IMR-90 (cell line): Measurements from ENCODE around the gene MT1A. TPM values are rescaled to one million over a fixed set of nuclear protein-coding genes. Genes with fewer than 3 reads are reported as not detected.

Experiments
- polyA plus RNA-seq, 3 experiments: library from polyadenylated mRNA; depleted of rRNA; stranded (reverse); fragments of >200 nt; gene quantifications; 2 replicates each; pipeline ENCODE4 v1.2.3, GENCODE V29; 2012; ENCODE audit warnings: low replicate concordance in 1 of 3
- total RNA-seq: library from RNA; depleted of rRNA; stranded (reverse); fragments of >200 nt; gene quantifications from 2 replicates; pipeline ENCODE4 v1.2.3, GENCODE V29; 2012
- TF ChIP-seq, protein P1 (sequence below): fragments of 150-350 bp; IDR thresholded peaks from 2 replicates; pipeline ENCODE4 v1.6.1; 2017; ENCODE audit warnings: mild to moderate bottlenecking, antibody characterized with exemption, low read length, low read depth

The MT1A gene
- total and polyA plus RNA-seq, 2 of the 4 experiments (the other 2 are of a cell fraction) = 1.6 TPM; not detected in 1

DNA sequence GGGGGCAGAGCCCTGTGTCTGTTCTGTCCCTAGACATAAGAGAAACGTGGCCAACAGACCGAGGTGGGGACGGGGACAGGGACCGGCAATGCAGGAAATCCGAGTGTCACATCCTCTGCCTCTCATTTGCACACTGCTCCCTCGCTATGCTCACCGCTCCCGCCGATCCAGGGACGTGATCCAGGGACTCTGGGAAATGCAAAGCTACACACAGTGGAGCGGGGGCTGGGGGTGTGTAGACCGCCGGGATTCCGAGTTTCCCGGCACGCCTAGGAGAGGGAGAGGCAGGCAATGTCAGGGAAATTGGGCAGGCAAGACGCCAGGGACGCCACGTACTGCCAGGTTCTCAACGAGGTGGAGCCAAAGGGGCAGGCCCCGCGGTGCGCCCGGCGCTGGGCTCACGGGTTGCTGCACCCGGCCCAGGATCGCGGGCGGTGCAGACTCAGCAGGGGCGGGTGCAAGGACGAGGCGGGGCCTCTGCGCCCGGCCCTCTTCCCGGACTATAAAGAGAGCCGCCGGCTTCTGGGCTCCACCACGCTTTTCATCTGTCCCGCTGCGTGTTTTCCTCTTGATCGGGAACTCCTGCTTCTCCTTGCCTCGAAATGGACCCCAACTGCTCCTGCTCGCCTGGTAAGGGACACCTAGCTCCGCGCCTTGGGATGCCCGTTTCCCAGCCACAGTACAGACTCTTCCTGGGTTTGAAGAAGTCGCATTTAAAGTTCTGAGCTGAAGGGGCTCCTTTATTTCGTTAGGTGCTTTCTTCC, 43.7 kb downstream of the MT1A start, which contains the start of gene MT1X (continued):
- TF ChIP-seq, protein P1, sequence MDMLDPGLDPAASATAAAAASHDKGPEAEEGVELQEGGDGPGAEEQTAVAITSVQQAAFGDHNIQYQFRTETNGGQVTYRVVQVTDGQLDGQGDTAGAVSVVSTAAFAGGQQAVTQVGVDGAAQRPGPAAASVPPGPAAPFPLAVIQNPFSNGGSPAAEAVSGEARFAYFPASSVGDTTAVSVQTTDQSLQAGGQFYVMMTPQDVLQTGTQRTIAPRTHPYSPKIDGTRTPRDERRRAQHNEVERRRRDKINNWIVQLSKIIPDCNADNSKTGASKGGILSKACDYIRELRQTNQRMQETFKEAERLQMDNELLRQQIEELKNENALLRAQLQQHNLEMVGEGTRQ = no peak
